Retinal pigment epithelial cell (primary cell): ENCODE results near the gene MIDN.

Experiments used
- DNase-seq: peaks from one replicate; pipeline ENCODE4 v3.0.0-alpha.2; 2010; ENCODE audit warnings: low read depth
- H3K4me3 ChIP-seq: 2 replicates; pipeline ENCODE4 v1.5.1; 2011; ENCODE audit warnings: mild to moderate bottlenecking, low read length, control low read depth, moderate library complexity
- CTCF ChIP-seq: conservative IDR thresholded peaks from 2 replicates; pipeline ENCODE4 v1.5.1; 2011; ENCODE audit warnings: low read depth, low read length, control low read depth, inconsistent platforms

Gene MIDN

GRCh38 chr19:1217366-1217765 lies 31.0 kb upstream of the MIDN start:
- no peak overlapping the region for H3K4me3 ChIP-seq
- no peak for DNase-seq
- TF ChIP-seq CTCF = no peak

- H3K4me3 ChIP-seq = no peak overlapping the region
- DNase-seq = no peak
- TF ChIP-seq CTCF = no peak
Observed at GRCh38 chr19:1218751-1219567, 29.4 kb upstream of the MIDN start.

GRCh38 chr19:1219786-1220476 lies 28.5 kb upstream of the MIDN start:
- TF ChIP-seq CTCF = no peak
- no peak overlapping the region for H3K4me3 ChIP-seq

GRCh38 chr19:1220477-1220930 lies 27.9 kb upstream of the MIDN start:
- TF ChIP-seq CTCF = no peak
- no peak for DNase-seq
- H3K4me3 ChIP-seq = no peak overlapping the region

More at GRCh38 chr19:1219786-1220476, 28.5 kb upstream of the MIDN start:
- DNase-seq = no peak

GRCh38 chr19:1220976-1221903 lies 27.1 kb upstream of the MIDN start:
- peak; percentile 74 for TF ChIP-seq CTCF
- DNase-seq = no peak
- H3K4me3 ChIP-seq = no peak overlapping the region

GRCh38 chr19:1221904-1222255 lies 26.5 kb upstream of the MIDN start:
- no peak for TF ChIP-seq CTCF
- DNase-seq = no peak
- H3K4me3 ChIP-seq = no peak overlapping the region
